SK-N-SH treated with all-trans-retinoic acid at 6 μM for 48 hours (cell line): Measurements from ENCODE around the gene DPP6.

Experiments
- ATAC-seq: fragments of 200-7000 bp; cut with Tn5 transposase; 3 replicates; pipeline ENCODE4 v1.9.1; 2020; ENCODE audit warnings: mild to moderate bottlenecking, moderate library complexity
- ARNTL ChIP-seq: fragments of 450-650 bp; formaldehyde crosslinking; IDR thresholded peaks from 2 replicates; pipeline ENCODE4 v1.5.0; 2020; ENCODE audit warnings: low read depth, mild to moderate bottlenecking, moderate library complexity, borderline replicate concordance
- BACH2 ChIP-seq: fragments of 250-450 bp; sonication (Bioruptor Pico); IDR thresholded peaks from 2 replicates; pipeline ENCODE4 v1.9.0; 2021; ENCODE audit warnings: mild to moderate bottlenecking, borderline replicate concordance
- CSDC2 ChIP-seq: fragments of 250-450 bp; sonication (Bioruptor Pico); IDR thresholded peaks from 2 replicates; pipeline ENCODE4 v1.5.0; 2020; ENCODE audit warnings: mild to moderate bottlenecking, moderate library complexity
- ESRRG ChIP-seq: fragments of 250-450 bp; sonication (Bioruptor Pico); IDR thresholded peaks from 2 replicates; pipeline ENCODE4 v1.6.1; 2021; ENCODE audit warnings: mild to moderate bottlenecking
- GLIS3 ChIP-seq: fragments of 250-450 bp; sonication (Bioruptor Pico); IDR thresholded peaks from 2 replicates; pipeline ENCODE4 v1.5.0; 2020; ENCODE audit warnings: mild to moderate bottlenecking, moderate library complexity
- ISL1 ChIP-seq: fragments of 250-450 bp; sonication (Bioruptor Pico); IDR thresholded peaks from 2 replicates; pipeline ENCODE4 v2.1.2; 2022; ENCODE audit warnings: mild to moderate bottlenecking, moderate library complexity
- OSR1 ChIP-seq: fragments of 250-450 bp; sonication (Bioruptor Pico); IDR thresholded peaks from 2 replicates; pipeline ENCODE4 v1.8.0; 2022; ENCODE audit warnings: moderate library complexity, mild to moderate bottlenecking, inconsistent platforms
- PPARA ChIP-seq: fragments of 250-450 bp; sonication (Bioruptor Pico); IDR thresholded peaks from 2 replicates; pipeline ENCODE4 v1.5.0; 2020; ENCODE audit warnings: mild to moderate bottlenecking, borderline replicate concordance
- RARB ChIP-seq: fragments of 250-450 bp; sonication (Bioruptor Pico); IDR thresholded peaks from 2 replicates; pipeline ENCODE4 v1.8.0; 2021; ENCODE audit warnings: mild to moderate bottlenecking, moderate library complexity
- SNAI2 ChIP-seq: fragments of 250-450 bp; sonication (Bioruptor Pico); IDR thresholded peaks from 2 replicates; pipeline ENCODE4 v1.5.0; 2020; ENCODE audit warnings: mild to moderate bottlenecking, moderate library complexity
- TCF4 ChIP-seq: fragments of 250-450 bp; sonication (Bioruptor Pico); IDR thresholded peaks from 2 replicates; pipeline ENCODE4 v1.8.0; 2021; ENCODE audit warnings: mild to moderate bottlenecking, moderate library complexity, borderline replicate concordance
- TOX ChIP-seq: fragments of 250-450 bp; sonication (Bioruptor Pico); IDR thresholded peaks from 2 replicates; pipeline ENCODE4 v1.8.0; 2021; ENCODE audit warnings: mild to moderate bottlenecking, moderate library complexity, borderline replicate concordance
- ZC3H10 ChIP-seq: fragments of 250-450 bp; sonication (Bioruptor Pico); IDR thresholded peaks from 2 replicates; pipeline ENCODE4 v1.5.1; 2021; ENCODE audit warnings: mild to moderate bottlenecking, moderate library complexity
- ZFP3 ChIP-seq: fragments of 250-450 bp; sonication (Bioruptor Pico); IDR thresholded peaks from 2 replicates; pipeline ENCODE4 v1.5.0; 2020; ENCODE audit warnings: mild to moderate bottlenecking, moderate library complexity
- ZNF565 ChIP-seq: fragments of 450-650 bp; formaldehyde crosslinking; conservative IDR thresholded peaks from 2 replicates; pipeline ENCODE4 v1.5.0; 2020; ENCODE audit warnings: low read depth, mild to moderate bottlenecking, moderate library complexity
- ZNF70 ChIP-seq: fragments of 450-650 bp; formaldehyde crosslinking; IDR thresholded peaks from 2 replicates; pipeline ENCODE4 v1.5.0; 2020; ENCODE audit warnings: mild to moderate bottlenecking, moderate library complexity
- ZNF8 ChIP-seq: fragments of 450-650 bp; formaldehyde crosslinking; IDR thresholded peaks from 2 replicates; pipeline ENCODE4 v1.5.0; 2020; ENCODE audit warnings: mild to moderate bottlenecking, moderate library complexity
- TF ChIP-seq, protein P1 (sequence below): fragments of 250-450 bp; sonication (Bioruptor Pico); IDR thresholded peaks from 2 replicates; pipeline ENCODE4 v1.5.0; 2020; ENCODE audit warnings: mild to moderate bottlenecking, moderate library complexity
- TF ChIP-seq, protein P2 (sequence below): fragments of 250-450 bp; sonication (Bioruptor Pico); IDR thresholded peaks from 2 replicates; pipeline ENCODE4 v1.8.0; 2021; ENCODE audit warnings: low read depth, mild to moderate bottlenecking, moderate library complexity, borderline replicate concordance
- TF ChIP-seq, protein P3 (sequence below): fragments of 250-450 bp; sonication (Bioruptor Pico); IDR thresholded peaks from 2 replicates; pipeline ENCODE4 v1.5.1; 2020; ENCODE audit warnings: low read depth, mild to moderate bottlenecking, moderate library complexity

Gene DPP6

DNA sequence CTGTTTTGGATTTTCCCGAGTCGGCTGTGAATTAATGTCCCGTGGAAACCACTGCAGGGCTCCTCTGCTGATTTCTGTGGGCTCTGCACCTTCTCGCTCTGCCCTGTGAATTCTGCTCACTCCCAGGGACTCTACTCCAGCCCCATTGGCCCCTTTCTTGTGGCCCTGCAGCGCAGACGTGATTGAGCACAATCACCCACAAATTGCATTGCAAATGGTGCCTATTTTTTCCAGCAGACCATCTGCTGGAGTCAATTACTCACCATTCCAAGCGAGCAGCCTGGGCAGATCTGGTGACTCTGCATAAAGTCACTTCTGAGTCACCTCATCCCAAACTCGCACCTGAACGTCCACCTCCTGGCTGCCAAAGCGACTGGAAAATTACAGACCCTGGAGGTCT is 714.9 kb downstream of the DPP6 start:
- no peak for ATAC-seq
- no peak for TF ChIP-seq ZFP3 (CRISPR knock-in tag)
- no peak for TF ChIP-seq ARNTL
- TF ChIP-seq ESRRG (CRISPR knock-in tag): no peak
- TF ChIP-seq ZNF8 (CRISPR knock-in tag): no peak
- TF ChIP-seq ZNF565: no peak

DNA sequence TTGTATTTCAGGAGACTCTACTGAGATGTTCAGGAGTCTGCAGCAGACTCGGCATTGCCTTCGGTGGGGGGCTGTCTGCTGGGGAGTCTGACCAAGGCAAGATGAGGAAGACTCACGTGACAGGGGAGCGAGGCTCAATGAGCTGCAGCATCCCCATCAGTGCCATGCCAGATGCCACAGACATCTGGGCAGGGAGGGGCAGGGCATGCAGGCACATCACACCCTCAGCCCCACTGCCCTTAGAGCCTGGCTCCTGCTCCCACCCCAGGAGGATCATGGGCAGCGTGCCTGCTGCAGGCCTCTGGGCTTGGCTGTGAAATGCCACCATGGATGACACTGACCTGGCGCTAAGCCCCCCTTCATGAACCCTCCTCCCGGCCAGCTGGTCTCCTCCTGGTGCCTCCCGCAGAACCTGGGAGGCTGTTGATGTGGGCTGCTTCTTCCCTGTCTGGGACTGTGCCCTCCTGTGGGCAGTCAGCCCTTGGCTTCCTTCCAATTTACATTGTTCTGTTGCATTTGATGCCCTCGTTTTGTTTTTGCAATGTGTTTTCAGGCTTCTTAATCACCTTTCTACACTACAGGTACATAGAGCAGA is 715.7 kb downstream of the DPP6 start:
- TF ChIP-seq, protein P1, sequence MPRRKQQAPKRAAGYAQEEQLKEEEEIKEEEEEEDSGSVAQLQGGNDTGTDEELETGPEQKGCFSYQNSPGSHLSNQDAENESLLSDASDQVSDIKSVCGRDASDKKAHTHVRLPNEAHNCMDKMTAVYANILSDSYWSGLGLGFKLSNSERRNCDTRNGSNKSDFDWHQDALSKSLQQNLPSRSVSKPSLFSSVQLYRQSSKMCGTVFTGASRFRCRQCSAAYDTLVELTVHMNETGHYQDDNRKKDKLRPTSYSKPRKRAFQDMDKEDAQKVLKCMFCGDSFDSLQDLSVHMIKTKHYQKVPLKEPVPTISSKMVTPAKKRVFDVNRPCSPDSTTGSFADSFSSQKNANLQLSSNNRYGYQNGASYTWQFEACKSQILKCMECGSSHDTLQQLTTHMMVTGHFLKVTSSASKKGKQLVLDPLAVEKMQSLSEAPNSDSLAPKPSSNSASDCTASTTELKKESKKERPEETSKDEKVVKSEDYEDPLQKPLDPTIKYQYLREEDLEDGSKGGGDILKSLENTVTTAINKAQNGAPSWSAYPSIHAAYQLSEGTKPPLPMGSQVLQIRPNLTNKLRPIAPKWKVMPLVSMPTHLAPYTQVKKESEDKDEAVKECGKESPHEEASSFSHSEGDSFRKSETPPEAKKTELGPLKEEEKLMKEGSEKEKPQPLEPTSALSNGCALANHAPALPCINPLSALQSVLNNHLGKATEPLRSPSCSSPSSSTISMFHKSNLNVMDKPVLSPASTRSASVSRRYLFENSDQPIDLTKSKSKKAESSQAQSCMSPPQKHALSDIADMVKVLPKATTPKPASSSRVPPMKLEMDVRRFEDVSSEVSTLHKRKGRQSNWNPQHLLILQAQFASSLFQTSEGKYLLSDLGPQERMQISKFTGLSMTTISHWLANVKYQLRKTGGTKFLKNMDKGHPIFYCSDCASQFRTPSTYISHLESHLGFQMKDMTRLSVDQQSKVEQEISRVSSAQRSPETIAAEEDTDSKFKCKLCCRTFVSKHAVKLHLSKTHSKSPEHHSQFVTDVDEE (CRISPR knock-in tag): no peak
- TF ChIP-seq ZC3H10 (CRISPR knock-in tag) (no peak), BACH2 (CRISPR knock-in tag) (no peak), ESRRG (CRISPR knock-in tag) (no peak), CSDC2 (CRISPR knock-in tag) (no peak), GLIS3 (CRISPR knock-in tag) (no peak), TOX (CRISPR knock-in tag) (no peak), ISL1 (no peak)
- TF ChIP-seq, protein P2, sequence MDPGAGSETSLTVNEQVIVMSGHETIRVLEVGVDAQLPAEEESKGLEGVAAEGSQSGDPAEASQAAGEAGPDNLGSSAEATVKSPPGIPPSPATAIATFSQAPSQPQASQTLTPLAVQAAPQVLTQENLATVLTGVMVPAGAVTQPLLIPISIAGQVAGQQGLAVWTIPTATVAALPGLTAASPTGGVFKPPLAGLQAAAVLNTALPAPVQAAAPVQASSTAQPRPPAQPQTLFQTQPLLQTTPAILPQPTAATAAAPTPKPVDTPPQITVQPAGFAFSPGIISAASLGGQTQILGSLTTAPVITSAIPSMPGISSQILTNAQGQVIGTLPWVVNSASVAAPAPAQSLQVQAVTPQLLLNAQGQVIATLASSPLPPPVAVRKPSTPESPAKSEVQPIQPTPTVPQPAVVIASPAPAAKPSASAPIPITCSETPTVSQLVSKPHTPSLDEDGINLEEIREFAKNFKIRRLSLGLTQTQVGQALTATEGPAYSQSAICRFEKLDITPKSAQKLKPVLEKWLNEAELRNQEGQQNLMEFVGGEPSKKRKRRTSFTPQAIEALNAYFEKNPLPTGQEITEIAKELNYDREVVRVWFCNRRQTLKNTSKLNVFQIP: no peak
- no peak for ATAC-seq

DNA sequence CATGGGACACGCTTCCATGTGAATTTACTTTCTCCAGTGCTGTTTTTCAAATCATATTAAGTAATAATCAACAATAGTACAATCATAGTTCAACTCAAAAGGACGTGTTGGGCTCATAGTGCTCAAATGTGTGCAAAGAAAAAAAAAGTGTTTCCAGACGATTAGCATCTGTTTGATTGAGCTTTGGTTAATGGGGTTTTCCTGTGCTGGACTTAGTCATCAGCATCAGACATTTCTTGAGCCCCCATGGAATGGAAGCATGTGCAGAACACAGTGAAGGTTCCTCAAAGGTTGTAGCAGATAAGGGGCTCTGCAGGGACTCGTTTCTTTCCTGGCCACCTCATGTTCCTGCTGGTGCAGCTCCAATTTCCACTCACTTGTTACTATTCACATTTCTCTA is 716.8 kb downstream of the DPP6 start:
- no peak for ATAC-seq
- TF ChIP-seq, protein P1 (CRISPR knock-in tag): no peak
- TF ChIP-seq ZNF8 (CRISPR knock-in tag) (no peak), TCF4 (no peak), ZNF70 (CRISPR knock-in tag) (no peak), CSDC2 (CRISPR knock-in tag) (no peak), RARB (CRISPR knock-in tag) (no peak), ZFP3 (CRISPR knock-in tag) (no peak), ISL1 (no peak), GLIS3 (CRISPR knock-in tag) (no peak), OSR1 (no peak), TOX (CRISPR knock-in tag) (no peak), SNAI2 (no peak)
- TF ChIP-seq, protein P3, sequence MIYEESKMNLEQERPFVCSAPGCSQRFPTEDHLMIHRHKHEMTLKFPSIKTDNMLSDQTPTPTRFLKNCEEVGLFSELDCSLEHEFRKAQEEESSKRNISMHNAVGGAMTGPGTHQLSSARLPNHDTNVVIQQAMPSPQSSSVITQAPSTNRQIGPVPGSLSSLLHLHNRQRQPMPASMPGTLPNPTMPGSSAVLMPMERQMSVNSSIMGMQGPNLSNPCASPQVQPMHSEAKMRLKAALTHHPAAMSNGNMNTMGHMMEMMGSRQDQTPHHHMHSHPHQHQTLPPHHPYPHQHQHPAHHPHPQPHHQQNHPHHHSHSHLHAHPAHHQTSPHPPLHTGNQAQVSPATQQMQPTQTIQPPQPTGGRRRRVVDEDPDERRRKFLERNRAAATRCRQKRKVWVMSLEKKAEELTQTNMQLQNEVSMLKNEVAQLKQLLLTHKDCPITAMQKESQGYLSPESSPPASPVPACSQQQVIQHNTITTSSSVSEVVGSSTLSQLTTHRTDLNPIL (CRISPR knock-in tag): no peak

DNA sequence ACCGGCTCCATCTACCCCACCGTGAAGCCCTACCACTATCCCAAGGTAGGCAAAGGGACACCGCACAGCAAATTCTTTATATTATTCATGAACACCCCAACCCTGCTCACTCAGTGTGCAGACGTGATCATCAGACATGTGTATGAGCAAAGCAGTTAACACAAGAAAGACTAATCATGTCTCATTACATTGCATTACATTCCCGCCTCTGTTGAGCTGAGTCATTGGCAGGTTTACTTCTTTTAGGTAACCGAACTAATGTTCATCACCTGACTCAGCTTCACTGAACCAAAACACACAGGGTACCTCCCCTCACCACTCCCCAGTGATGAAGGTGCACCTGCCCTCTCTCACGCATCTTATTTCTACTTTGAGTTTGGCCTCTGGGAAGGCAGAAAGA is 717.3 kb downstream of the DPP6 start:
- no peak for TF ChIP-seq ISL1
- no peak for TF ChIP-seq PPARA (CRISPR knock-in tag)
- no peak for TF ChIP-seq TCF4
- TF ChIP-seq, all 23 proteins: peak for 0
- no peak for ATAC-seq
